Superior temporal gyrus (tissue), 1 donor: ENCODE results near the gene GSKIP.

ENCODE experiments used
- DNase-seq: peaks from one replicate; pipeline ENCODE4 v3.0.0-alpha.2; 2016; ENCODE audit errors: extremely low spot score

Gene GSKIP

DNA sequence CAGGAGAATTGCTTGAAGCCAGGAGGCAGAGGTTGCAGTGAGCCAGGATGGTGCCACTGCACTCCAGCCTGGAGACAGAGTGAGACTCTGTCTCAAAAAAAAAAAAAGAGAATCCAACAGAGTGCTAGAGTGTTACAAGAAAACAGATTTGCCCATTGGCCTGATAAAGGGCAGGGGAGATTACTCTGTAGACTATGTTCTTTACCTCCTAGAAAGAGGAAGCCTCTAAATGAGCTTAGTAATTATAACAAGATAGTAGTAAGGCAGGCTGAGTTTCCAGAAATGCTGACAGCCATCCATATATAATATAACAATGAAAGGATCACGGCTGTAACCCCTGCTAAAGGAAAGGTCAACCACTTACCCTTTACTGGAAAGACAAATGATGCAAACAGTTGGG, 53.0 kb downstream of the GSKIP start:
- no peak for DNase-seq

DNA sequence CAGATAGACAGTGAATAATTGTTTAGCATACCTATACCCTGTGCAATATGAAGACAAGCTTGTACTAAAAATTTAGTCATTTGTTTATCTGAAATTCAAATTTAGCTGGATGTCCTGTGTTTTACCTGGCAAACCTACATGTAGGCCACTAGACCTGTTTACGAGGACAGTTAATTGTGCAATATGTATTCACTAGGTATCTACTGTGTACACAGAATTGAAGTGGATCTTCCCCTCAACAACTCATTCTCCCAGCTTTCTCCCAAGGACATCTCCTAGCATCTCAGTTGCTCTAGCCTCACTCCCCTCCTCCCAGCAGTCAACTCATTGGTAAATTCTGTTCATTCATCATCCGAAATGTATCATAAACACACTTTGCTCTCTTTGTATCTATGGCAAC, 53.9 kb downstream of the GSKIP start:
- no peak for DNase-seq

DNA sequence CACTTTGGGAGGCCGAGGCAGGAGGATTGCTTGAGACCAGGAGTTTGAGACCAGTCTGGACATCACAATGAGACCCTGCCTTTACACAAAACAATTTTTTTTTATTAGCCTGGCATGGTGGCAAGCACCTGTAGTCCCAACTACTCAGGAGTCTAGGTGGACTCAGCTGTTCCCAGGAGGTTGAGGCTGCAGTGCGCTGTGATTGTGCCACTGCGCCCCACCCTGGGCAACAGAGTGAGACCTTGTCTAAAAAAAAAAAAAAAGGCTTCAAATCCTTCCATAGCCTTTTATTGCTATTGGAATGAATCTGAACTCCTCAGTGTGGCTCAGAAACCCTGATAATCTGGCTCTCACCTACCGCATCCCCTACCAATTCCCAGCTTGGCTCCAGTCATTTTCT, 54.7 kb downstream of the GSKIP start:
- DNase-seq, result no peak

- no peak for DNase-seq
Measured at GRCh38 chr14:96421236-96421635, 57.9 kb downstream of the GSKIP start.

DNA sequence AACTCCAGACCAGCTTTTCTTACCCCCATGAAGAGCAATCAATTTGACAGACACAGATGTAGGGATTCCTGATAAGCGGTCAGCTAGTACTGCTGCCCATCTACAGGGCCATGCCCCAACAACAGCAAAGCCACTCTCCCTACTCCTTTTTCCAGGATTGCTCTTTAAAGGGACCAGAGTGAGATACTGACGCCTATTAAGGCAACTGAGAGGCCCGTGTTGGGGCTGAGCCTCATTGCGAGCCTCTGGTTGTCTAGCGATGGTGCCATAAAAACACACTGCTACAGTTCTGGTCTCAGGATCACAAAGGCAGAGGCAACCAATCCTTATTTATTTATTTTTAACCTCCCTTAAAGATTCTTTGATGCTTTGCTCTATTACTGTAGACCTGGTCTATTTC, 59.7 kb downstream of the GSKIP start:
- peak; percentile 55 for DNase-seq

- DNase-seq, result no peak
Measured at GRCh38 chr14:96423446-96424108, 60.3 kb downstream of the GSKIP start.

GRCh38 chr14:96424109-96424989, 61.0 kb downstream of the GSKIP start:
- DNase-seq, result peak; percentile 99

GRCh38 chr14:96434040-96434439, 70.7 kb downstream of the GSKIP start:
- DNase-seq, result no peak
